NCI-H128 (cell line): ENCODE measurements around the gene KDM2B.
"Not testable (repeated sequence)": the region's sequence is repeated elsewhere in the genome, so short reads cannot be mapped to it uniquely, and the experiment has no call there.

Source experiments
- DNase-seq: peaks from one replicate; lab custom pipeline; 2025; ENCODE audit not compliant: unreplicated experiment; lab: John Stamatoyannopoulos, UW

The KDM2B gene

GRCh38 chr12:121584885-121585284, 4.1 kb upstream of the KDM2B start:
- not testable (repeated sequence) for DNase-seq

- not testable (repeated sequence) for DNase-seq
Measured at GRCh38 chr12:121583334-121583661, 2.5 kb upstream of the KDM2B start.

GRCh38 chr12:121582583-121583333, 1.9 kb upstream of the KDM2B start:
- no peak for DNase-seq

GRCh38 chr12:121581686-121582429, 1.0 kb upstream of the KDM2B start:
- no peak for DNase-seq

- DNase-seq: peak; percentile 60
Measured at GRCh38 chr12:121579981-121580868, 598 bp downstream of the KDM2B start.

- no peak for DNase-seq
Measured at GRCh38 chr12:121579190-121579791, 1.5 kb downstream of the KDM2B start.

- no peak for DNase-seq
Measured at GRCh38 chr12:121578230-121579189, 2.3 kb downstream of the KDM2B start.

GRCh38 chr12:121577443-121578180, 3.2 kb downstream of the KDM2B start:
- DNase-seq: no peak

DNA sequence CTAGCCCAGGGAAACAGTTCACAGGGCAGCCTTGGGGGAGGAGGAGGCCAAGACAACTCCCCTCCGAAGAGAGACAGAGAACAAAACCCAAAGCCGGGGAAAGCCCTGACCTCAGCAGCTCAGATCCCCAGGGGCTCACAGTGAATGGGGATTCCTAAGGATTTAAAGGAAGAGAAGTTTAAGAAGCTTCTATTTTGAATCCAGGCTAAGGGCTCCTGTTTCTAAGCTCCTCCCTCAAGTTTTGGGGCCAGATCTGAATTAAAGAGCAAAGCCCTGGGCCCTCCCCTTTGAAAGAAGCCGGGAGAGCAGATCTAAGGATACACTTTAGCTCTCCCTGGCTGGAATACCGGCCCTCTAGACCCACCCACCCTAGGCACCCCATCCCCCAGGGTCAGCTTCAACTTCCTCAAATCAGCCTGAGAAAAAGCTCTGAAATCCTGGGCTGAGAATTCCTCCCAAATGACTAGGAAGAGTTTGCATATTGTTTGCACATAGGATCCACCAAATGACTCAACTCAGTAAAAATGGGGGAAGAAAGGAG, 3.9 kb downstream of the KDM2B start:
- DNase-seq: no peak

DNA sequence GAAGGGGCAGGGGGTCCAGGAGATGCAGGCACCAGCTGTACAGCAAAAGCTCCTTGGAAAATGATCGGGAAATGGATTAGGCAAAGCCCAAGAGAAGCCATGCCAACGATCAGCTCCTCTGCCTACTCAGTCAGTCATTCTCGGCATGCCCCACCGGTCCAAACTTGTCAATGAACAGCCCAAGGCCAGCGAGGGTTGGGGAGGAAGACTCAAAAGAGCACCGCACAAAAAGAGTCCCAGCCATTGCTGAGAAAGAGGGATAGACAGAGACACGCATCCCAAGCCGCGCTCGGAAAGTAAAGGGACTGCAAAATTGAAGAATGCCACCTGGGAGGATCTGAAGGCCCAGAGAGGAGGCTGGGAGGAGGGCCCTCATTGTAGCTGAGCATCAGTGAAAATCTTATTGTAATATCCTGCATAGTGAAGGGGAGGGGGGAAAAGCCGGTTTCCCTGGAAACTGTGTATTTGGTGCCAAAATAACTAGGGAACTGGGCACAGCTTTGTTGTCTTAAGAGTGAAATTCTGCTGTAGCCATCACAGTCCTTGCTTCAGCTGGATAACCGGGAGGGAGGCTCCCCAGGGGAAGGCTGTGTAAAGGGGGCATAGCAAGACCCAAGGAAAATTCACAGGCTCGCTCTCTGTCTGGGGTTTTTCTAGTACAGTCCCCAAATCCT, 4.7 kb downstream of the KDM2B start:
- DNase-seq: no peak

DNA sequence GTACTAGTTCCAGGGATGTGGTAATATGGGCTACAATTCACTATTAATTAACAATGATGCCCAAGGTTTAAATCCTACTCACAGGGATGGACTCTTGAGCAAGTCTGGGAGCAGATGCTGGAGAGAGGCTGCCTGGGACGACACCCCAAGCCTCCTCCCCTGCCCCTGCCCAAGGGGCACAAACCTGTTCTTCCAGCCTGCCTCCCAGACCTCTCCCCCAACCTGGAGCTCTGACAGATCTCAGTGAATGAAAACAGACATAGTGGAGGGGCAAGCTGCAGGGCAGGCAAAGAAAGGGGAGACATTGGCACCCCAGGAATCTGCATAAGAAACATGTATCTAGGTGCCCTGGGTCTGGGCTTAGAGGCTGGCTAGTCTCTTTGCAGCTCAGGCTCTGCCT, 5.8 kb downstream of the KDM2B start:
- no peak for DNase-seq

DNA sequence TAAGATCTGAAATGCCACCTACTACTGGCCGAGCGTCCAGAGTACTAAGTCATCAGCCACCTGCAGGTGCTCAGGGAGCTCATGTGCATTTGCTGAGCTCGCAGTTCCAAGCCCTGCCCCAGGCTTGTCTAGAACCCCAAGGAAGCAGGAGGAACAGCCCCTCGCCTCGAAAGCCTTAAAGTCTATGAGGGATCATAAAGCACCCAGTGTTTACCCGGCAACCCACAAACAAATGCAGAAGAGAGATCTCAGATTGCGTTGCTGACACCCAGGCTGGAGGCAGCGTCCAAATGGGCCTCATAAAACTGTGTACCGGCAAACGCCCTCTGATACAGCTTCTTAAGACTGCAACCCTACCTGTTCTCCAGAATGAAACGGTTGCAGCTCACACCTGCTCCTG, 6.8 kb downstream of the KDM2B start:
- DNase-seq: no peak

DNA sequence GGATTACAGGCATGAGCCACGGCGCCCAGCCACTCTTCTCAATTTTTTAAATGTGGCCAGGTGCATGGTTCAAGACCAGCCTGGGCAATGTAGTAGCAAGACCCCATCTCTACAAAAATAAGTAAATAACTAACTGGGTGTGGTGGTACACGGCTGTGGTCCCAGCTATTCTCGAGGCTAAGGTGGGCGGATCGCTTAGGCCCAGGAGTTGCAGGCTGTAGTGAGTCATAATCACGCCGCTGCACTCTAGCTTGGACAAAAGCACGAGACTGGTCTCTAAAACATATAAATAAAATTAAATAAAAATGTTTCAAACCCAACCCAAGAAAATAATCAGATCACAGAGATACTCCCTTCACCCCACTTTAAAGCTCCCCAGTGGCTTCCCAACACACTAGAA, 8.9 kb downstream of the KDM2B start:
- DNase-seq: no peak

DNA sequence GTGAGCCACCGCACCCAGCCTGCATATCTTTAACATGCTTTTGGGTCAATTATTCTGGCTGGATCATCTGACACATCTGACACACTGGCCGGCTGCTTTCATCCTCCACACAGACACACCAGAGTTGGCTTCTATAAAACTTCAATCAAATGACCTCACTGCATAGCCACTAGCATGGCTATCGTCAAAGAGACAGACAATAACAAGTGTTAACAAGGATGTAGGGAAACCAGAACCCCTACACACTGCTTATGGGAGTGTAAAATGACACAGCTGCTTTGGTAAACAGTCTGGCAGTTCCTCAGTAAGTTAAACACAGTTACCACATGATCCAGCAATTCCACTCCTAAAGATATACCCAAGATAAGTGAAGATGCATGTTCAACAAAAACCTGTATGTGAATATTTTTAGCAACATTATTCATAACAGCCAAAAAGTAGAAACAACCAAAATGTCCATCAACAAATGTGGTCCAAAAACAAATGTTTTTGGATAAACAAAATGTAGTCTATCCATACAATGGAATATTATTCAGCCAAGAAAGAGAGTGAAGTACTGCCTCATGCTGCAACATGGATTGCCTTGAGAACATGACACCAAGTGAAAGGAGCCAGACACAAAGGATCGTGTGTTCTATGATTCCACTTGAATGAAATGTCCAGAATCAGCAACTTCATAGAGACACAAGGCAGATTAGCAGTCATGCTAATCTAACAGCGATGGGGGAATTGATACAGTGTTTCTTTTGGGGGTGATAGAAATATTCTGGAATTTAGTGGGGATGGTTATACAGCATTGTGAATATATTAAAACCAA, 10.1 kb downstream of the KDM2B start:
- no peak for DNase-seq

DNA sequence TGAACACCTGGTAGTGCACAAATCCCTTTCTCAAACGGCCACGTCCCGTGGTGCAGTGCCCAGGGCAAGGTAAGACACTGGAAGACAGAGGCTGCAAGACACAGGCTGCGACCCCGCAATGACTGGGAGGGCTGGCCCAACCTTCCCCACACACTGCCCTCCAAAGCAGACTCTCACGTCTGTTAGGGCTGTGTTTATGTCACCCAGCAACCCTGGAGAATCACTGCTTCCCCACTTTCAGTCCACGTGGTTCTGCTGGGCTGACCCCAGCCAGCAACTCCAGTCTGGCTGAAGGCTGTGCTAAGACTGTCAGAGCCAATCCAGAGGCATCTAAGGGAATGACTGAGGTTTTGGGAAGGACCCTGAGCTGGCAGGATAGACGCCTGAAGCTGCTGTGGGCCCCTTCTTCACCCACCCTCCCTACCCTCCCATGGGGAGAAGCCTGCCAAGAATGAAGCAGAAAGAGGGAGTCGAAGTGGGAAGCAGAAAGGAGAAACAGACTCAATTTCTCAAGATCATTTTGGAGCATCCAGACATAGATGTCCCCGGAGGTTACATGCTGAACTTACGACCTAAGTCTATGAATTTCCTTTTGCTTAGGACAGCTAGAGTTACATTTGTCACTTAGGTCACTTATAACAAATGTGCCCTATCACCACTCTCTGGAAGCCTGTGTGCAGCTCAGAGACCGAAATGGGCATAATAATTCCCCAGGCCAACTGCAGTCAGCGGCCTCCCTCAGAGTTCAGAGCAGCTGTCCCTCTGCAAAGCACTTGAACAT, 11.7 kb downstream of the KDM2B start:
- no peak for DNase-seq

GRCh38 chr12:121568518-121568917, 12.3 kb downstream of the KDM2B start:
- no peak for DNase-seq

- no peak for DNase-seq
Measured at GRCh38 chr12:121565076-121565475, 15.7 kb downstream of the KDM2B start.
